Natural killer cell treated with Interleukin-12 subunit alpha and Interleukin-12 subunit beta and Interleukin-15 and Interleukin-18, amount 100 ng/mL, for 72 hours (primary cell): ENCODE results near the gene AKAP7. TPM values are rescaled to one million over a fixed set of nuclear protein-coding genes. Genes with fewer than 3 reads are reported as not detected.
"Not testable (repeated sequence)": the region's sequence is repeated elsewhere in the genome, so short reads cannot be mapped to it uniquely, and the experiment has no call there.

Experiments used
- ATAC-seq, 2 donors: fragments of 150-1000 bp; cut with Tn5 transposase in 1 of 2; sonication (Bioruptor Pico), chemical (Tn5 transposase) in 1 of 2; 2 replicates each; pipeline ENCODE4 v1.10.0; 2021
- DNase-seq: peaks from one replicate; pipeline ENCODE4 v3.0.0; 2022; ENCODE audit warnings: low spot score
- H3K27ac Mint-ChIP-seq, 2 donors: 1 replicate in 1 of 2; 2 replicates in 1 of 2; pipeline ENCODE4 v1.8.0; 2022; ENCODE audit warnings: mixed read lengths in 2 of 2, mild to moderate bottlenecking in 1 of 2, moderate library complexity in 1 of 2
- H3K27me3 Mint-ChIP-seq, 2 donors: 1 replicate in 1 of 2; 2 replicates in 1 of 2; pipeline ENCODE4 v1.8.0; 2022; ENCODE audit warnings: mixed read lengths in 2 of 2
- H3K36me3 Mint-ChIP-seq: one replicate; pipeline ENCODE4 v1.8.0; 2022; ENCODE audit warnings: mixed read lengths
- H3K4me1 Mint-ChIP-seq, 2 donors: 1 replicate in 1 of 2; 2 replicates in 1 of 2; pipeline ENCODE4 v1.8.0; 2022; ENCODE audit warnings: low read depth in 2 of 2, mixed read lengths in 2 of 2, mild to moderate bottlenecking in 1 of 2
- H3K4me3 Mint-ChIP-seq: one replicate; pipeline ENCODE4 v1.8.0; 2022; ENCODE audit warnings: mixed read lengths
- H3K9me3 Mint-ChIP-seq: 2 replicates; pipeline ENCODE4 v1.8.0; 2022; ENCODE audit warnings: mixed read lengths
- total RNA-seq, 2 donors: library from RNA; stranded (reverse); gene quantifications; one replicate each; pipeline ENCODE4 v1.2.3, GENCODE V29; 2022

AKAP7 gene
- total RNA-seq, 2 donors from 2014 or later: 4.2 to 7.7 TPM

DNA sequence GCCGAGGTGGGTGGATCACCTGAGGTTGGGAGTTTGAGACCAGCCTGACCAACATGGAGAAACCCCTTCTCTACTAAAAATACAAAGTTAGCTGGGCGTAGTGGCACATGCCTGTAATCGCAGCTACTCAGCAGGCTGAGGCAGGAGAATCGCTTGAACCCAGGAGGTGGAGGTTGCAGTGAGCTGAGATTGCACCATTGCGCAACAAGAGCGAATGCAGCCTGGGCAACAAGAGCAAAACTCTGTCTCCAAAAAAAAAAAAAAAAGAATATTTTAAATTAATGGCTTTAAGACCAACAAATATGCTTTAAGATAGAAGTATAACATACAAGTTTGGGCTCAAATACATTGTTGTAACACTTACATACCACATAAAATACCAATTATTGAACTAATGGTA lies 125.7 kb downstream of the AKAP7 start:
- not testable (repeated sequence) for H3K4me3 Mint-ChIP-seq, H3K27ac Mint-ChIP-seq, H3K36me3 Mint-ChIP-seq, H3K27me3 Mint-ChIP-seq, ATAC-seq, DNase-seq, H3K9me3 Mint-ChIP-seq
- peaks cover under 1 to 13% of the 10 kb centered on the region in 2 donors for H3K4me1 Mint-ChIP-seq

DNA sequence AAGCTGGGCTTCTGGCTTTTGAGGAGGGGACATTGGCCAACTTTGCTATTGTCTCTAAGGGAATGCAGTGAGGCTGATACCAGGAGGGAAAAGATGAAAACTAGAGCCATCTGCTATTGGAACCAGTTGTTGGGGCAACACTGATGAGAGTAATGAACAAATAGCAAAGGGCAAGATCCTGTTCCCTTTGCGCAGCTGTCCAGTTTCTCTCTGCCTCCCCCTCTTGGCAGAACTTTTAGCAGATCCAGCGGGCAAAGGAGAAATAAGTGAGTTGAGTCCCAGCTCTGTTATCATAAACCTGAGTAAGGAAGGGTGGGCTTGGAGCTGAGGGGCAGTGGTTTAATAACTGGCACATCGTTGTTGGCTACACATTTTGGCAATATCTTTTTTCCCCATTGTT lies 126.8 kb downstream of the AKAP7 start:
- DNase-seq (no peak), ATAC-seq (no peak)
- no peaks in the 10 kb centered on the region for H3K27me3 Mint-ChIP-seq
- no peak overlapping the region for H3K4me3 Mint-ChIP-seq
- H3K4me1 Mint-ChIP-seq: peaks cover 0 to 13% of the 10 kb centered on the region in 2 donors
- H3K36me3 Mint-ChIP-seq: no peaks in the 10 kb centered on the region
- no peaks in the 10 kb centered on the region for H3K9me3 Mint-ChIP-seq
- H3K27ac Mint-ChIP-seq: no peak overlapping the region

DNA sequence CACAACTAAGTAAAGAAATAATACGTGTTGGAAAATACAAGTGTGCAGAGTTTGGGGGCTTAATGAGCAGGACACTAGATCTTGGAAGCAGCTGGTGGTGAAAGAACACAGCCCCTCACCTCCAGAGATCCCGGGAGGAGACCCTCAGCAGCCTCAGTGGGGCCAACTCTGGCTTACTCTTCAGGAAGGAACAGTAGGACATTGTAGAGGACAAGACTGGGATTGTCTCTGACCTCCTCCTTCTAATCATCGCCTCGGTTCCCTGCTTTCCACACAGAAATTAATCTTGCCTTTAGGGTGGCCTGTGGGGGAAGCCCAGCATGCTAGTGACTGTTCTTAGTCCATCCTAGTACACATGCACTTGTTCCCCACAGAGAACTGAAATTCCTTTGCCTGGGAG lies 130.7 kb downstream of the AKAP7 start:
- Mint-ChIP-seq H3K27ac (no peak overlapping the region), H3K9me3 (no peaks in the 10 kb centered on the region), H3K4me3 (no peak overlapping the region), H3K36me3 (no peaks in the 10 kb centered on the region), H3K4me1 (peaks cover 0 to 12% of the 10 kb centered on the region in 2 donors), H3K27me3 (no peaks in the 10 kb centered on the region)
- no peak for DNase-seq
- no peak for ATAC-seq

DNA sequence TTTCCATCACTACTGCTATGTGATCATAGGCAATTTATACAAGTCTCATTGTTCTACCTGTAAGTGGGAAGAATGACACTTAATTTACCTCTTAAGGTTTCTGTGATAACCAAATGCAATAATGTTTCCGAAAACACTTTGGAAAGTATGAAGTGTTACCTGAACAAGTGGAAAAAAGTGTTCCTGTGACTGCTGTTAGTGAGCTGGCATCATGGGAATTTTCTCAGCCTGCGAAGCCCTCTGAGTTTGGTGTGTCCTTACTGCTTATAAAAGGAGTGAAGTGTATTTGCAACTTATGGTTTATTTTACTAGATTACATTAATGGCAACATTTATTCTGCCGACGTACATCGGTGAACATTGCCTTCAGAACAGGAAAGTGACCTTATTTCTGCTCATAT lies 133.0 kb downstream of the AKAP7 start:
- no peaks in the 10 kb centered on the region for H3K27me3 Mint-ChIP-seq
- H3K9me3 Mint-ChIP-seq: no peaks in the 10 kb centered on the region
- DNase-seq (no peak), ATAC-seq (no peak)
- no peak overlapping the region for H3K27ac Mint-ChIP-seq
- H3K4me3 Mint-ChIP-seq: no peak overlapping the region
- H3K36me3 Mint-ChIP-seq: no peaks in the 10 kb centered on the region
- peaks cover 0 to 6% of the 10 kb centered on the region in 2 donors for H3K4me1 Mint-ChIP-seq

DNA sequence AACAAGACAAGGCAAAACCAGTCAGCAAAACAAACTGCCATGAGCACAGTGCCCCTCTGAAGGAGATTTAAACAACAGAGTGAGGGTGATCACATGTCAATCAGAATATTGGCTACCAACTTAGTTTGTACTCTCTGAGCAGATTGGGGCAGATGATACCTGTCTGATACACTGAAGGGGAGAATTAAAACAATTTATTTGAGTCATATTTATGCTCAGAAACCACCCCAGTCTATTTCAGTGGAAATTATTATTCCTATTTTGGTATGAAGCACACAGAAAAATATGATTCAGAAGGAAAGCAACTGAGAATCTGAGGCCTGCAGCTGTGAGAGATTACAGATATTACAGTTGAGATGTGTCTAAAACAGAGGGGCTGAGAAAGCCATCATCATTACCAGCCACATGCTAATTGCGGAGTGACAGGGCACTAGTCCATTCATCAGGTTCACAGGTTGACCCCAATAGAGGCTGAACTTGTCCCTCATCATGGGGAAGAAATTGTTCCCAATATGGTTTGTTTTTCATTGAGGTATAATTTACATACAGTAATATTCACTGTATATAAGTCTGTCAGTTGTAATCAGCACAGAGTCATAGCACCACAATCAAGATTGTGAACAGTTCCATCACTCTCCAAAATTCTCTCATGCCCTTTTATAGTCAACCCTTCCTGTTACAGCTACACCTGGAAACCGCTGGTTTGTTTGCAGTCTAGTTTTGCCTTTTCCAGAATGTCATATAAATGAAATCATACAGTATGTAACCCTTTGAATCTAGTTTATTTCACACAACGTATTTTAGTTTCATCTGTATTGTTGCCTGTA lies 134.5 kb downstream of the AKAP7 start:
- DNase-seq: no peak
- H3K9me3 Mint-ChIP-seq: no peaks in the 10 kb centered on the region
- no peak overlapping the region for H3K27ac Mint-ChIP-seq
- H3K27me3 Mint-ChIP-seq: no peaks in the 10 kb centered on the region
- H3K4me1 Mint-ChIP-seq: peaks cover 6 to 8% of the 10 kb centered on the region in 2 donors
- H3K36me3 Mint-ChIP-seq: no peaks in the 10 kb centered on the region
- no peak overlapping the region for H3K4me3 Mint-ChIP-seq
- ATAC-seq: no peak

DNA sequence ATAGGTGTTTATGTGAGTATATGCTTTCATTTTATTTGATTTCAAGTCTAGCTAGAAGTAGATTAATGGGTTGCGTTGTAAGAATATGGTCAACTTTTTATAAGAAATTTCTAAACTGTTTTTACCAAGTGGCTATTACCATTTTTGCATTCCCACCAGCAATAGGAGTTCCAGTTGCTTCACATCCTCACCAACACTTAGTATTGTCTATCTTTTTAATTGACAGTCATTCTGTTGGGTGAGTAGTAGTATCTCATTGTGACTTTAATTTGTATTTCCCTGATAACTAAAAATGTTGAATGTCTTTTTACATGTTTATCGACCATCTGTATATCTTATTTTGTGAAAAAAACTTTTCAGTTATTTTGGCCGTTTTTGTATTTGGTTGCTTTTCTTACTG lies 135.3 kb downstream of the AKAP7 start:
- Mint-ChIP-seq H3K27ac (no peak overlapping the region), H3K4me1 (peaks cover 7 to 9% of the 10 kb centered on the region in 2 donors), H3K27me3 (no peaks in the 10 kb centered on the region), H3K9me3 (no peaks in the 10 kb centered on the region), H3K4me3 (no peak overlapping the region), H3K36me3 (no peaks in the 10 kb centered on the region)
- DNase-seq (no peak), ATAC-seq (no peak)

DNA sequence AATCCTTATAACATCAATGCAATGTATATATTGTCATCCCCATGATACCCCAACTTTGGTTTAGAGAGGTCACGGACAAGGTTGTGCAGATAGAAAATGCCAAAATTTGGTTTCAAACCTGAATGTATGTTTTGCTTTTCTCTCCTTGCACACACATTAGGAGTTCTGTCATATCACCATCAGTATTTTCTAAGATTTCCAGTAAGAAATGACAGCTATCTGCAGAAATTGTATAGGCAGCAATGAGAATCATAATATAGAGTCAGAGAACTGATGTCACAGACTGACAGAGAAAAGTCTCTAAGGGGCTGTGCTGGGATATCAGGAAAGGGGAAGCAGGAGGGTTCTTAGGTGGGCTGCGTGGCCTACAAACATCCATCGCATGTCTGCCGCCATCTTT lies 140.0 kb downstream of the AKAP7 start:
- no peak overlapping the region for H3K4me3 Mint-ChIP-seq
- peaks cover 7% of the 10 kb centered on the region for H3K36me3 Mint-ChIP-seq
- DNase-seq: no peak
- H3K4me1 Mint-ChIP-seq: peaks cover 6 to 10% of the 10 kb centered on the region in 2 donors
- no peaks in the 10 kb centered on the region for H3K27me3 Mint-ChIP-seq
- no peaks in the 10 kb centered on the region for H3K9me3 Mint-ChIP-seq
- no peak overlapping the region for H3K27ac Mint-ChIP-seq
- no peak for ATAC-seq

DNA sequence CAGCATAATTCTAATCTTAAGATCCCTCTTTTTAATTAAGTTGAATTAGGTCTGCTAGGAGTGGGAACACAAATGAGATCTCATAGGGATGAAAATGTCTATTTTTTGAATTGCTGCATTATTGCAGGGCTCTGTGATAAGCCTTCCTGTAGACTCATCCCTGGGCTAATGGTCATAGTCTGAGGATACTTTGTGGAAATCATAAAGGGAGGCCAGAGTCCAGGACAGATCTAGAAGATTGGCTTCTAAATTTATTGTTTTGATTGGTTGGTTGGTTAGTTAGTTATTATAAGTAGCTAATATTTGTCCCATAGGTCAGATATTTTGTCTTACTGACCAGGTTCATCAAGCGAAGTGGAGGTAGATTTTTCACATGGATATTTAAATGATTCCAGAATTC lies 142.3 kb downstream of the AKAP7 start:
- H3K9me3 Mint-ChIP-seq: no peaks in the 10 kb centered on the region
- DNase-seq: no peak
- H3K27me3 Mint-ChIP-seq: no peaks in the 10 kb centered on the region
- peaks cover 7% of the 10 kb centered on the region for H3K36me3 Mint-ChIP-seq
- no peak overlapping the region for H3K4me3 Mint-ChIP-seq
- no peak overlapping the region for H3K27ac Mint-ChIP-seq
- H3K4me1 Mint-ChIP-seq: peaks cover 20 to 24% of the 10 kb centered on the region in 2 donors
- no peak for ATAC-seq

DNA sequence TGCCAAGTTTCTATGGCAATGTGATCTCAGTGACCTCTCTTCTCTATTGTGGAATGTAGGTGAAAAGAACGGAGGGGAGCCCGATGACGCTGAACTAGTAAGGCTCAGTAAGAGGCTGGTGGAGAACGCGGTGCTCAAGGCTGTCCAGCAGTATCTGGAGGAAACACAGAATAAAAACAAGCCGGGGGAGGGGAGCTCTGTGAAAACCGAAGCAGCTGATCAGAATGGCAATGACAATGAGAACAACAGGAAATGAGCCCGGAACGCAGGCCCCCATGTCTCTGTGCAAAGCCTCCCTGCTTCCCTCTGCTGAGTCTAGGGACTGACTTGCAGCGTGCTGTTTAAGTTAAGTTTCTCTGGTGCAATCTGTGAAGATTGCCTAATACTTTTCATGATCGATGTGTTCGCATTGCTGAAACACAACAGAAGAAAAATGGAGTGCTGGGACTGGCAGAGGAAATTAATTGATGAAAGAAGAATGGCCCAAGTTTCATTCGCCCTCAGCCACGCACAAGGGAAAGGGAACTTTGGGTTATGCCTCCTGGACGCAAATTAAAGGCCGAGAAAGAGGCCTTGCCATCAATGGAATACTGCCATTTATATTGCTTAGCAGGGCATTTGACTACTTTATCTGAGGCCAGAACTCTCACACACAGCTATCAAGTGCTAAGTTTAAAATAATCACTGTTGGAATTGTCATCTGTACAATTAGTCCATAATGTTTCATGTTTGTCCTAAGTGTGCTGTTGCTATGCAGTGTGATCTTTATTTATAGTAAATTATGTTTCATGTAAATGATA lies 146.4 kb downstream of the AKAP7 start:
- ATAC-seq: peak; percentile 91 to 94
- peak overlapping the region; percentile 74 to 88 for H3K27ac Mint-ChIP-seq
- H3K9me3 Mint-ChIP-seq: no peaks in the 10 kb centered on the region
- H3K4me1 Mint-ChIP-seq: peaks cover 15 to 17% of the 10 kb centered on the region in 2 donors
- H3K4me3 Mint-ChIP-seq: peak overlapping the region; percentile 75
- no peaks in the 10 kb centered on the region for H3K27me3 Mint-ChIP-seq
- peak; percentile 65 for DNase-seq
- H3K36me3 Mint-ChIP-seq: peaks cover 7% of the 10 kb centered on the region

DNA sequence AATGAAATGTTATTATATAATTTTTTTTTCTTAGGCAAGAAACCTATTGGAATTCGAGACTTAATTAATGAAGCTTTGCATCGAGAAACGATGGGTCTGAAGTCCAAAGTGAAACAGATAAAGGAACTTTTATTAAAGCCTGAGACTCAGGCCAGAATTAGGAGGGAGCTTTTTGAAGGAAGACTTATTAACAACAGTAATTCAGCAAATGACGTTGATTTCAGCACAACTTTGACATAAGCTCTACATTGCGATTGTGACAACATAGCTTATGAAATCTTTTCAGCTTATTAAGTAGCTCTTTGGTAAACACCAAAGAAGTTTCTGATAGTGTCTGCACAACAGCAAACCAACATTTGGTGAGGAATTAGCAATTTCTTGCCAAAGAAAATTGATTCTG lies 147.1 kb downstream of the AKAP7 start:
- H3K9me3 Mint-ChIP-seq: no peaks in the 10 kb centered on the region
- H3K36me3 Mint-ChIP-seq: peaks cover 7% of the 10 kb centered on the region
- no peak overlapping the region for H3K27ac Mint-ChIP-seq
- DNase-seq: no peak
- no peak for ATAC-seq
- H3K4me3 Mint-ChIP-seq: no peak overlapping the region
- no peaks in the 10 kb centered on the region for H3K27me3 Mint-ChIP-seq
- H3K4me1 Mint-ChIP-seq: peaks cover 15 to 17% of the 10 kb centered on the region in 2 donors

DNA sequence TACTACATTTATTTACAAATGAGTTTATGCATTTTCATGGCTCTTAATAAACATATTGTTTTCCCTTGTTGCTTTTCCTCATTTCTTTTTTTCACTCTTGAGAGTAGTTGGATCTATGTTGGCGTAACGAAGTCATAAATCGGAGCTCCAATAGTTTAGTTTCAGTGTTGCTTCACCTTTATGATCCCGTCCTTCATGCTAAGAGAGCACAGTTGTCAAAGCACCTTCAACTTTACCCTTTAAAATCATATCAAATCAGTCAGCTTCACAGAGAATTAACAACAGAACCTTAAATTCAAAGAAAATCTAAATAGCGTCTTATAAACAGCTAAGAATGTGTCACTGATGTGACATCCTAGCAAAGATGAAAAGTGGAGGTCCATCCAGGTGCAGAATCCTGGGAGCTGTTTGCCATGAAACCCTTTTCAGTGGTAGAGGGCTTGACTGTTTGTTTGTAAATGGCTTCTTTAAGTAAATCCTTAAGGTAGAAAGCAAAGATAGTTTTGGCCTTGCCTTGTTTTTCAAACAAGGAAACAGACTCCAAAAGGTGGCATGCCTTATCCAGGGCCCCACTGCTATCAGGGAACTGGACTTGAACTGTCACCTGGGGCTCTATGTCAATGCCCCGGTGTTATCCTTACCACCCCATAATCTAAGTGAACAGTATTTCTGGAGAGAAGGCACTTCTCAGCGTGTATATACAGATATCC lies 148.4 kb downstream of the AKAP7 start:
- Mint-ChIP-seq H3K4me3 (no peak overlapping the region), H3K4me1 (peaks cover 15 to 17% of the 10 kb centered on the region in 2 donors), H3K27ac (peak overlapping the region in 1 of 2 donors; percentile 55), H3K9me3 (no peaks in the 10 kb centered on the region), H3K36me3 (peaks cover 3% of the 10 kb centered on the region), H3K27me3 (no peaks in the 10 kb centered on the region)
- DNase-seq (no peak), ATAC-seq (no peak)

DNA sequence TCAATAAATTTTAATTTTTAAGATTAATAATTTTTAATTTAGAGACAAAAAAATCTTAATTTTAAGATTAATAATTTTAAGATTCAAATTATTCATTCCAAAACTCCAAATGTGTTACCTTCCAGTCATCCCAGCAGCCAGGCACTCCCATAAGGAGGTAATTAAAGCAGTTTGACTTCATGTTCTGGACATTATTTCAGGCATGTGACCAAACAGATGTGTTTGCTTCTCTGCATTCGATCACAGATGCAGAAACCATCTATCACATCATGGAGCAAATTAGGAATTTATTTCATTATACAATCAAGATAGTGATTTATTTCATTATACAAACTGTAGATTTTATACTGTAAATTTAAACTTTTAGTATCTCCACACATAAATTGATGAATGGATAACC lies 150.3 kb downstream of the AKAP7 start:
- no peaks in the 10 kb centered on the region for H3K36me3 Mint-ChIP-seq
- peaks cover 11 to 12% of the 10 kb centered on the region in 2 donors for H3K4me1 Mint-ChIP-seq
- no peak overlapping the region for H3K4me3 Mint-ChIP-seq

DNA sequence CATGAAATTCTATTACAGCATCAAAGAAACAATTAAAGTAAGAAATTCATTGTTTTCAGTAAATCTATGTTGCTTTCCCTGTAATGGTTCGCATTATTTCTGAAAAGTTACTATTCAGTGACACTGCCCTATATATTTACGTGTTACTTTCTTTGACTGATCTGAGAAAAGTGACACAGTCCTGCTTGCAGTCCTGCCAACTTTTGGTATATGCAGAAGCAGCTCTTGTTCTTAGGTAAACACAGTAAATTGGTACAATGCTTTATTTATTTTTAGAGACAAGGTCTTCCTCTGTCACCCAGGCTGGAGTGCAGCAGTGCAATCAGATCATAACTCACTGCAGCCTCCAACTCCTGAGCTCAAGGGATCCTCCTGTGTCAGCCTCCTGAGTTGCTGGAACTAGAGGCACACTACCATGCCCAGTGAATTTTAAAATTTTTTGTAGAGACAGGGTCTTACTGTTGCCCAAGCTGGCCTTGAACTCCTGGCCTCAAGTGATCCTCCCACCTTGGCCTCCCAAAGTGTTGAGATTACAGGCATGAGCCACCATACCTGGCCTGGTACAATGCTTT lies 151.3 kb downstream of the AKAP7 start:
- no peak overlapping the region for H3K27ac Mint-ChIP-seq
- H3K9me3 Mint-ChIP-seq: no peaks in the 10 kb centered on the region
- H3K36me3 Mint-ChIP-seq: no peaks in the 10 kb centered on the region
- no peak overlapping the region for H3K4me3 Mint-ChIP-seq
- H3K4me1 Mint-ChIP-seq: peaks cover 4% of the 10 kb centered on the region in 2 donors
- ATAC-seq (no peak), DNase-seq (no peak)
- no peaks in the 10 kb centered on the region for H3K27me3 Mint-ChIP-seq

More for the DNA sequence above, 150.3 kb downstream of the AKAP7 start:
- Mint-ChIP-seq H3K27me3 (no peaks in the 10 kb centered on the region), H3K27ac (no peak overlapping the region), H3K9me3 (no peaks in the 10 kb centered on the region)
- no peak for ATAC-seq
- no peak for DNase-seq
